Midbrain (tissue), 1 donor: ENCODE measurements around the gene CCDC136.

ENCODE experiments used
- DNase-seq: peaks from one replicate; lab custom pipeline; 2025; lab: John Stamatoyannopoulos, UW

CCDC136 gene

DNA sequence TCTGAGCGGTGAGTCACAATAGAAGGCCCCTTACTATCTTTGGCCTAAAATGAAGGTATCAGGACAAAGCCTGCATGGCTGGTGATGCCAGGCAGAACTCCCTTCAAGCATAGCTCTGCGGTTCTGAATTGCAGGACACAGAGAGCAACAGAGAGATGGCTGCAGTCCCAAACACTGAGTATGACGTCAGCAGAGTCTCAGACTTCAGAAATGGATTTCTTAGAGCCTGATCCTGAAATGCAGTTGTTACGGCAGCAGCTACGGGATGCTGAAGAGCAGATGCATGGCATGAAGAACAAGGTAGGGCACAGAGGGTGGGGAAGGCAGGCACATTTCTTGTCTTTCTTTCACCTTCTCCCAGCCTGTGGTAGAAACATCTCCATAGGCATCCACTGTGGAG, 13.5 kb downstream of the CCDC136 start:
- DNase-seq, result no peak

DNA sequence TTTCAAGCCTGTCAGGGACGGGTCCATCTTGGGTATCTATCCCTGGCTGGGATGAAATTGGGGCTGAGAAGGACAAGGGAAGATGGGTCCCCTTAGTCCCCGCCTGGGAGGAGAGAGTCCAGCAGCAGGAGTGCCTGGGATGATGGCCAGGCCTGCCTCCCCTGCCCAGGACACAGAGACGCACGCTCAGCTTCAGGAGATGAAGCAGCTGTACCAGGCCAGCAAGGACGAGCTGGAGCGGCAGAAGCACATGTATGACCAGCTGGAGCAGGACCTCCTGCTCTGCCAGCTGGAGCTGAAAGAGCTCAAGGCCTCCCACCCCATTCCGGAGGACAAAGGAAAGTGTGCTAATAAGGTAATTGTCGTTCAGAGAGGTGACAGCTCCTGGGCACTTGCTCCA, 15.4 kb downstream of the CCDC136 start:
- DNase-seq, result no peak

DNA sequence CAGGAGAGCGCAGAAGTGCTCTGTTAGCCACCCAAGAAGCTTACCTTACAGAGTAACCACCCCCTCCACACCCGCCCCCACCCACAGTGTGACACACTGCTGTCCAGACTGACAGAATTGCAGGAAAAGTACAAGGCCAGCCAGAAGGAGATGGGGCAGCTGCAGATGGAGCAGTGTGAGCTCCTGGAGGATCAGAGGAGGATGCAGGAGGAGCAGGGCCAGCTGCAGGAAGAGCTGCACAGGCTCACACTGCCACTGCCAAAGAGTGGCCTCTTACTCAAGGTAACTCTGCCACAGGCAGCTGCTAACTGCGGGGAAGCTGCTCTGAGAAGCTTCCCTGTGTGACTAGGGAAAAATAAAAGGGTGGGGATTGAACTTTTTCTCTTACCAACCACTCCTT, 17.6 kb downstream of the CCDC136 start:
- DNase-seq, result no peak

DNA sequence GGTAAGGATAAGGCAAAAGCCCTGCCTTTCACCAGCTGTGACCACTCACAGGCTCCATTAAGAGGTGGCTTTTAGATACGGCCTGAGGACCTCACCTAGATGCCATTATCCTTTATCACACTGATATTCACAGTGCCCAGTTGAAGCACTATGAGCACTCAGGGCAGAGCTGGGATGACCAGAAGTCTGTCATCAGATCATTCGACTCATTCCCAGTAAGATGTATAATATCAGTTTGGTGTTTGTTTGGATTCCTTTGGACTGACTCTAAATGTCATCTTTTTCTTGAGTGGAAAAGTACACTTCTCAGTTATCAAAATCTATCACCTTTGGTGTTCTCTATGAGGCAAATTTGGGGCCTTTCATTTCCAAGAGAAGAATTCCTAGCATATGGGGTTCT, 18.7 kb downstream of the CCDC136 start:
- no peak for DNase-seq

DNA sequence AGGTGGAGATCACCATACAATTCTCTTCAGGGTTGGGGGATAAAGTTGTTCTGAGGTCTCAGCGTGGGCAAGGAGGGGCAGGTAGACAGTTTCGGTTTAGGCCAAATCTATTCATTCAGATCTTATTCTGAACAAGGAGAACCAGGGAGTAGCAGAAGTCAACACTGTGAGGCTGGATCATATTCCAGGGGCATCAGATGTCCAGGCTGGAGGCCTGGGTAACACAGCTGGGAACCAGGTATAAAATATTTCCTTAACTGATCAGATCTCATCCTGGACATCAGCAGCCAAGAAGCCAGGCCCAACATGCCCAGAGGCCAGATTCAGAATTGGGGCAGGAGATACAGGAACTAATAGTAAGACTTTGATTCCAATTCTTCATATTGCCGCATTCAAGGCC, 19.2 kb downstream of the CCDC136 start:
- DNase-seq, result no peak

DNA sequence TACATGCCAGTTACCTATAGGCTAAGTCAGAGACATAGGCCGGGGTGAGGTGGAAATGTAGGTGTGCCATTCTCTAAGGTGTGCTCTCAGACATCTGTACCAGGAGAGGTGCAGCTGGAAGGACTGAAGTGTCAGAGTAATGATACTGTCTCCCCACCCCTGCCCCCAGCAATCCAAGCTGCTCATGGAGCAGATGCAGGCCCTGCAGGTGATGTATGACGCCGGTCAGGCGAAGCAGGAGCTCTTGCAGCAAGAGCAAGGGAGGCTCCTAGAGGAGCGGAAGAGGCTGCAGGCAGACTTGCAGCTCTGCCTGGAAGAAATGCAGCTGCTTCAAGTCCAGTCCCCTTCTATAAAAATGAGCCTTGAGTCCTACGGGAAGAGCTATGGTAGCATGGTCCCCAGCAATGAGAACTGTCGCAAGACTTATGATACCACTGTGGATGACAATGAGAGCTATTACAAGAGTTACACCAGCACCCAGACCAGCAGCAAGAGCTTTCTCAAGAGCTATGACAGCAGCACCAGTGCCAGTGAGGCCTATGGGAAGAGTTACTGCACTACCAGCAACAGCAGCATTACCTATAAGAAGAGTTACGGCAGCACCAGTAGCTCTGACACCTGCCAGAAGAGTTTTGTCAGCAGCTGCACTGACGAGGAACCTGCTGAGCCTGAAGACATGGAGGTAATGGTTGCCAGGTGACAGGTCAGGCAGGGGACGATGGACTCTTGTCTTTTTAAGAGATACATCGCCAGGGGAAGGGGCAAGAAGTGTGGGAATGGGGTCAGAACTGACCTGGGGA, 20.1 kb downstream of the CCDC136 start:
- no peak for DNase-seq

DNA sequence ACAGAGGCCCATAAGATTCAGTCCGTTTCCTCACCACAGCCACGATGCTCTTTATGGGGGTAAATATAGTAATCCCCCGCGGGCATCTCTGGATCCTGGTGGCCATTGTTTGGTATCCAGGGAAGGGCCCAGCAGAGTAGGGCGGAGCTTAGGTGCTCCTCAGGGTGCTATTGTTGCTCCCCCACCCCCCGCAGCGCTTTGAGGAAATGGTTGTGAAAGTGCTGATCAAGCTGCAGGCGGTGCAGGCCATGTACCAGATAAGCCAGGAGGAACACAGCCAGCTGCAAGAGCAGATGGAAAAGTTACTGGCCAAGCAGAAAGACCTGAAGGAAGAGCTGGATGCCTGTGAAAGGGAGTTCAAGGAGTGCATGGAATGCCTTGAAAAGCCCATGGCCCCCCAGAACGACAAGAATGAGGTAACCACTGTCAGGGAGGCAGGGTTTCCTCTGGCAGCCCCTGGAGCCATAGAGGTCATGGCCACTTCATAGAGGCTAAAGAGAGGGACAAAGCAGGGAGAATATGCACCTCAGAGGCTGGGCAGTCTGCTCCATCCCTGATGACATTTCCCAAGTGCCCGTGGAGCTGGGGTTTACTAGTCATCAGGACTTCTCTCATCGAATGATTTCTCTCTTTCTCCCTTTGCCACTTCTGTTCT, 20.9 kb downstream of the CCDC136 start:
- DNase-seq, result peak; percentile 20

DNA sequence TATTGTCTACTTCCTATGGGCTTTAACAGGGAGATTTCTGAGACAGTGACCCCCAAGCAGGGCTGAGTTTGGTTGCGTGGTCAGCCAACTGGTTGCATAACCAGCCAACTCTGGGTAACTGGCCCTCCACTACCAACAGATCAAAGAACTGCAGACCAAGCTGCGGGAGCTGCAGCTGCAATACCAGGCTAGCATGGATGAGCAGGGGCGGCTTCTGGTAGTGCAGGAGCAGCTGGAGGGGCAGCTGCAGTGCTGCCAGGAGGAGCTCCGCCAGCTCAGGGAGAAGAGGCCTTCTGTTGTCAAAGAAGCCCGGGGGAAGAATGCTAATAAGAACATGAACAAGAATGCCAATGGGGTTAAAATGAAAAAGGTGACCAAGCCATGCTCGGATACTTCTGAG, 22.7 kb downstream of the CCDC136 start:
- peak; percentile 62 for DNase-seq

DNA sequence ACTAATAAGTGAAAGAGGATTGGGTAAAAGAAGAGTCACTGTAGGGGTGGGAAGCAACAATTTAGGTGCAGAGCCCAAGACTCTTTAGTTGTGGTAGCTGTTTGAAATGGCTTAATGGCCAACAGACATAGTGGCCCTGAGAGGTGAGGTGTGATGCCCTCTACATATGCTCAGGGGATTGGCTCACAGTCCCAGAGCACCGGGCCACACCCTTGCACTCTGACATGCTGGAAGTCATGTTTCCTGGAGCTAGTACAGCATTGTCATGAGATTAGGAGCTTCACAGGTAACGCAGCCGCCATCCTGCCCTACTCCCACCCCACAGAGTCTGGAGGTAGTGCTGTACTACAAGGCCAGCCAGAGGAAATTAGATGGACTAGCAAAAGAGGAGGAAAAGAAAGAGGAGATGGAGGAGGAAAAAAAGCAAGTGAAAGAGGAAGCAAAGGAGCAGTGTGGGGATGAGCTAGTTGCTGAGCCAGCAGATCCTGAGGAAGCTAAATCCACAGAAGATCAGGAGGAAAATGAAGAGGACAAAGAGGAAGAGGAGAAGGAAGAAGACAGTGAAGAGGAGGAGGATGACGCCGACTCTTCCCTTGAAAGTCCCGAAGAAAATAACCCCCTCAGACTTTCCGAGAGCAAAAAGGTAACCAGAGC, 23.6 kb downstream of the CCDC136 start:
- DNase-seq, result no peak

DNA sequence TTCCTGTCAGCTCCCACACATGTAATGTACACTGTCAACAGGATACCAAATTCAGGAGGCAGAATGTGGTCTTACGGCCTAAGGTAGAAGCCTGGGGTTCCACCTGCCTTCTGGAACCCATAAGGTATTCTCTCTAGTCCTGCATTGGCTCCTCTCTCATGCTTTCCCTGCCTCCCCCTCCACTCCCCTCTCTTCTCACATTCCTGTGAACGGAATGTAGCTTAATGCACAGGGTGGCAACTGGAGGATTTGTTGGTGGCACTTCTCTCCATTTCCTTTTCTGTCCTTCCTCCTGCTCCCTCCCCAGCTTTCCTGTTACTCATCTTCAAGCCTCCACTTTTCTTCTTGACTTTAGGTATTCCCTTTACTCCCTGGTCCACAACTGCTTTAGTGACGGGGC, 26.9 kb downstream of the CCDC136 start:
- DNase-seq, result no peak

DNA sequence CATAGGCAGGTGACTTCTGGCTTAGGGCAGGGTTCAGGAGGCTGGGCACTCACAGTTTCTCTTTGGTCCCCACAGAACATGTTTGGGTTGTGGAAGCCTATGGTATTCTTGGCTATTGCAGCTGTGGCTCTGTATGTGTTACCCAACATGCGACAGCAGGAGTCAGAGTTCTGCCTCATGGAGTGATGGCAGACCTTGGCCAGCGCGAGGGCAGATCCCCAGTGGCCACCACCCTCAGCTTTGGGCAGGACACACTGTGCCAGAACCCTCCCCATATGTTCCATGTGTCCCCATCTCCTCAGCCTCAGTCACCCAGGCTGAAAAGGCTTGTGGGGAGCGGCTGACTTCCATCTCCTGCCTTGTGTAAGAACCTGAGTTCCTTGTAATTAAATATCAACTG, 30.0 kb downstream of the CCDC136 start:
- no peak for DNase-seq

DNA sequence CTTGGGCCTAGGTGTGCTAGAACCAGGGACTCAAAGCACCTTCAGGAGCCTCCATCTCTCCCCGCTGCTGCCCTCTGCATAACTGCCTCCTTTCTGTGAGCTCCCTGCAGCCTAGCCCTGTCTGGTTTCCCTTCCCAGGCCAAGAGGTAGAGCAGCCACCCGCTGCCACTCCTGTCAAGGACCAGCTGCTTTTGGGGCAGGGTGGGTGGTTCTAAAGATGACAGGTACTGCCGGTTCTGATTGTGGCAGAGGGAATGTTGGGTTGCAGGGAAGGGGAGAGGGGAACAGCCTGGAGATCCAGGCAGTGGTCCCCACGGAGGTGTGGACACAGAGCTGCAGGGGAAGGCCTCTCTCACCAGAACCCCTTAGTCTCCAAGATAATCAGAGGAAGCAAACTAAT, 34.7 kb downstream of the CCDC136 start:
- DNase-seq, result no peak

DNA sequence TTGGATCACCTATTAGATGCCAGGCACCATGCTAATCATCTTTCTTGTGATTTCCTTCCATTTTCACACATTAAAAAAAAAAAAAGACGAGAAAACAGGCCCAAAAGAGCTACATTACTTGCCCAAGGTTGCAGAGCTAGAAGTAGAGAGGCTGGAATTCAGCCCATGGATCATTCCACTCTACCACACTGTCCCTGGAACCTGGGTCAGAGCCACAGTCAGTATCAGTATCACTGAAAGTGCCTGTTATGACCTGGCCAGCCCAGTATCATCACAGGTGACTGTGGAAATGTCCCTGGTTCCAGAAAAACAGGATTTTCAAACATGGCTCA, 35.1 kb downstream of the CCDC136 start:
- DNase-seq, result no peak

DNA sequence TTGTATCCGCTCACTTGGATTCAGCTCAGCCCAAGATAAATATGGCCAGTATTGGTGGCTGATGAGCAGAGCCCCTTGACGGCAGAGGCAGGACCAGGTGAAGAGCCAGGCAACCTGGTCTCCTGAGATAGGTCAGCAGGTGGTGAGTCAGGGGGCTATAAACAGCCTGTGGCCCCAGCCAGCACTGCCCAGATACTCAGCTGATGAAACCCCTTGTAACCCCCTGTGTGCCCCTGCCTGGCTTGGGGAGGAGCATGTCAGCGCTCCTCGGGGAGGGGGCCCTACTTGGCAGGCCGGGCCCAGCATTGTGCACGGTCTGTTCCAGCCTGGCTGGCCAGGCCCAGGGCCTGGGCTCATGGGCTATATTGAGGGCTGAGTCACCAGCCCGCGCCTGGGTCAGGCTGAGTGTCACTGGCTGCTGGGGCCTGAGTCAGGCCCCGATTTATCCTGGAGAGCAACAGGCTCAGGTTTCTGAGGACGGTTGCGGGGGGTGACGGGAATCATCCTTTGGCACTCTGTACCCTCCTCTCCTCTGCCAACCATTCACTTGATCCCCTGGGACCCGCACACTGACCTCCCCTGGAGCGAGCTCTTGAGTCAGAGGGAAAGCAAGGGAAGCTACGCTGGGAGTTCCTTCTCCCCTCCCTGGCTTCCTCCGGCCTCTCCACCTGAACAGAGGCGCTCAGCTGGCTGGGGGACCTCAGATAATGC, 35.6 kb downstream of the CCDC136 start:
- no peak for DNase-seq

DNA sequence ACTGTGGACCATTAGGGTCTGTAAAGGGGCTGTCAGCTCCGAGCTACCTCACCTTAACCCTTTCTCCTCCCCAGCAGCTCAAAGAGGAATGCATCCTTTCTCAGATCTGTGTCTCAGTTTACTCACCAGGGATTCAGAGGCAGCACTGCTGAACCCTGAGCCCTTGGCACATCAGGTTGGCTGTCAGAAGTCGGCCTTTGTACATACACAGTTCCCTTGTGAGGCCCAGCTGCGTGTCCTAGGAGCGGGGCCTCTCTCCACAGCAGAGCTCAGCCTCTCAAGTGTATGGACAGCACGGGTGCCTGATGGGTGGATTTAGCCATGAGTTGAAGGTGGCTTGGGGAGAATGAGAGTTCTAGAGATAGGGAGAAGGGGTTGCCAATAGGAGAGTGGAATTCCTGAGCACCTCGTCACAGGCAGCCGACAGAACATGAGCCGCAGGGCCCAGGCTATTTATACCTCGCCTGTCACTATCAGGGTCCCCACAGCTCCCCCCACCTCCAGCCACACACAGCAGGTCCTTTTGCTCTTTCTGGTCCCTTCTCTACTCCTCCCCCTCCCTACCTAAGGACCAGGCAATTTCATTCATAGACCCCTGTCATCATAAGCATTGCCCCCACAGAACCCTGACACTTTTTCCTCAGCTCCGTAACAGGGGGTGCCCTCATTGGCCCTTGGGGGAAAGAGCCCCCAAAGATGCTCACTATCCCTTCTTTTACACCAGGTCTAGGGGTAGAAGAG, 36.4 kb downstream of the CCDC136 start:
- DNase-seq, result no peak

DNA sequence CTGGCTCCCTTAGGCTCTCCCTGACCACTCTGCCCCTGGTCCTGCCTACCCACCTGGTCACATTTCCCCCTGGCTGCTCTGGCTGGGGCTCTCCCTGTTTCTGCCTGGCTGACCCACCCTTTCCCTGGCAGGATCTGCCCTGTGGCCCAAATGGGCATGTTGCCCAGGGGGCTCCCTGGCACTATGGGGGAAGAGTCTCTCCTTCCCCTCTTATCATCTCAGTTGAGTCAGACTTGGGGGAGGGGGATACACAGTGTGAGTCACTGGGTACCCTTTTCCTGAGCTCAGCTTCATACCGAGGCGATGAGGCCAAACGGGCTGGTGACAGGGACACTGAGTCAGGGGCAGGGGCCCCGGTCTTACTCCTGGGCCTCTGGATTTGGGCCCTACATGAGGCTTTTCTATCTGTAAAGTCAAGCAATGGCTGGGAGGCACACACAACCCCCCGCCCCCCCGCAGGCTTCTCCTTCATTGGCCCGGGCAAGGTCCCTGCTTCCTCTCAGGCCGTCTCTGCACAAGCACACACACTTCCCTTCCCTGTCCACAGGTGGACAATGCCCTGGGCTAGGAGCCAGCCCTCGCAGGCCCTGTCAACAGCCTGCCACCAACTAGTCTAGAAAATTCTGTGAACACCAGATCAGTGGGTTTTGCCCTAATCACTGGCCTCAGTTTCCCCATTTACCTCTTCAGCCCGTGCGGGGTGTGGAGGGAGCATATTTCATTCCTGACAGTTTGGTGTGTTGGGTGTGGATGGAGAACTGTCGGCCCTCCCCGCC, 37.8 kb downstream of the CCDC136 start:
- no peak for DNase-seq

DNA sequence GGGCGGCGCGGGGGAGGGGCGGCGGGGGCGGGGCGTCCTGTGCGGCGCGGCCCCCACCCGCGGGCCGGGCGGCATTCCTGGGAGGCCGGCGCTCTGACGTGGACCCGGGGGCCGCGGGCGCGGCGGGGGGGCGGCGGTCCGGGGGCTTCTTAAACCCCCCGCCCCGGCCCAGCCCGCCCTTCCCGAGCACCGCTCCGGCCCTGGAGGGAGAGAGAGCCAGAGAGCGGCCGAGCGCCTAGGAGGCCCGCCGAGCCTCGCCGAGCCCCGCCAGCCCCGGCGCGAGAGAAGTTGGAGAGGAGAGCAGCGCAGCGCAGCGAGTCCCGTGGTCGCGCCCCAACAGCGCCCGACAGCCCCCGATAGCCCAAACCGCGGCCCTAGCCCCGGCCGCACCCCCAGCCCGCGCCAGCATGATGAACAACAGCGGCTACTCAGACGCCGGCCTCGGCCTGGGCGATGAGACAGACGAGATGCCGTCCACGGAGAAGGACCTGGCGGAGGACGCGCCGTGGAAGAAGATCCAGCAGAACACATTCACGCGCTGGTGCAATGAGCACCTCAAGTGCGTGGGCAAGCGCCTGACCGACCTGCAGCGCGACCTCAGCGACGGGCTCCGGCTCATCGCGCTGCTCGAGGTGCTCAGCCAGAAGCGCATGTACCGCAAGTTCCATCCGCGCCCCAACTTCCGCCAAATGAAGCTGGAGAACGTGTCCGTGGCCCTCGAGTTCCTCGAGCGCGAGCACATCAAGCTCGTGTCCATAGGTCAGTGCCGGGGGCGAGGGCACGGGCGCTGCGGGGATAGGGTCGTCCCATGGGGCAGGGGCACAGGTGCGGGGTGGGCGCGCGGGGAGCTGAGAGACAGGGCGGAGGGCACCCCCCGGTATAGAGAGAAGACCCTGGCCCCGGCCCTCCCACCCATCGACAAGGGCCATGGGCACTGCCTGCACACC, 38.7 kb downstream of the CCDC136 start, which contains the start of gene FLNC:
Gene FLNC, plus strand, starts transcription at position 176 of the 947 bp plus-strand sequence. Its CDS starts 232 bp downstream, at position 408.
- no peak for DNase-seq

DNA sequence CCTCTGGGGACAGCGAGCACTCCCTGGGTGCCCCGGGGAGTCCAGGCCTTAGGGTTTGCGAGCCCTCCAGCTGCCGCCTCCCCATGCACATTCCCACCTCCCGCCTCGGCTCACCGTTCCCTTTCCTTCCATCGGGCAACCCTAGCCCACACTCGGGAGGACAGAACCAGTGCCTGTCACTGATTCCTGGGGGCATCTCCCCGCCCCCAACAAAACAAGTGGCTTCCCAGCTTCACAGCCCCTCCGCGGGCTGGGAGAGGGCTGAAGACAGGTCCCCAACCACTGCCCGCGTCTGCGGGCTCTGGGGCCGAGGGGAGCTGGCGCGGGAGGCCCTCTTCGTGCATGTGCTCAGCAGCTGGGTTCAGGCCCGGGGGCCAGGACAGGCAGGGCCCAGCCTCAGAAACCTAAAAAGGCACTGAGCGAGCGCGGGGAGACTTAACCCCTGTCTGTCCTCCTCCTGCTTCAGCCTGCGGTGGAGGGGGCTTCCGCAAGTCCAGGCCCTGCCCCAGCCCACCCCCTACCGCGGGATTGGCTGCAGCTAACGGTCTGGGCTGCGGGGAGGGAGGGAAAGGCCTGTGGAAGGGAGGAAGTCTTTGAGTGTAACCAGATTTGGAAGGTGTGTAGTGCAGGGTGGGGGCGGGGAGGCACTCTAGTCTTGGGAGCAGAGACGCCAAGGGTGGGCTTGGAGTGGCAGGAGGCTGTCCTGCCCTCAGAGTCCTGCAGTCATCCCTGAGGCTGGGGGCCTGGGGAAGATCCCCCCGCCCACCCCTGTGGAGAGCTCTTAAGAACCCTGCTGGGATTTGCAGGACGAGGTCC, 39.6 kb downstream of the CCDC136 start:
- no peak for DNase-seq
